C1 segment of cervical spinal cord (tissue), 14 donors: ENCODE results near the gene ATOSA.

Experiments
- DNase-seq, 14 donors: peaks; one replicate each; lab custom pipeline; 2025; lab: John Stamatoyannopoulos, UW

Gene ATOSA

DNA sequence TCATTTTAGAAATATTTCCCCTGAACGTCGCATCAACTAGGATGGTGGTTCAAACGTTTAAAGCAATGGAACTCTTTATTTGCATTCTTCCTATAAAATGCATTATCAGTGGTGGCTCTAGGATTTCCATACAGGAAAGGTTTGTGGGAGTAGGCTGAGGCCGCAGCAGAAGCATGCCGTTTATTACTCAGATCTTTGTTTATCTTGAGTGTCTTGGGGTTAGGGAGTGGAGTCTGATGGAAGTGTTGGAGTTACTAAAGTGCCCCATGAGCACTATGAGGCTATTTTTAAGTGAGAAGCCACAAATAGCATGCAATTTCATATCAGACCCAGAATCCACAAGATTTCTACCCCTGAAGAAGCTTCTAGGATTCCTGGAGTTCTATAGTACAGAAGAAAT, 26.2 kb downstream of the ATOSA start:
- no peak for DNase-seq

DNA sequence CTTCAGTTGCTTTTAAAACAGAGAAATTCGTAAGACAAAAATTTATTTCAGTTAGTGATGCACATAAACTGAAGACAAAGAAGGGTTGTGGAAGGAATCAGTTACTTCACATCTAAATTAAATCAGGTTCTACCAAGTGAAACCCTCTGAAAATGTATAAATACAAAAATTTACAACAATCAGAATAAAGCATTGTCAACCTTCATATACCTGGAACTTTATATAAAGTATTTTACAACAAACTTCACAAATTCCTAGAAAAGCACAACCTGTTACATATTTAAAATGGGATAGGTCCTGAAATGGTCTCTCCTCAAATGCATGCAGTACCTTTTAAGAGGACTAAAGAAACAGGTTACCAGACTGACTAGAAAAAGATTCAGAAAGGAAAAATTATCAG, 26.9 kb downstream of the ATOSA start:
- no peak for DNase-seq

DNA sequence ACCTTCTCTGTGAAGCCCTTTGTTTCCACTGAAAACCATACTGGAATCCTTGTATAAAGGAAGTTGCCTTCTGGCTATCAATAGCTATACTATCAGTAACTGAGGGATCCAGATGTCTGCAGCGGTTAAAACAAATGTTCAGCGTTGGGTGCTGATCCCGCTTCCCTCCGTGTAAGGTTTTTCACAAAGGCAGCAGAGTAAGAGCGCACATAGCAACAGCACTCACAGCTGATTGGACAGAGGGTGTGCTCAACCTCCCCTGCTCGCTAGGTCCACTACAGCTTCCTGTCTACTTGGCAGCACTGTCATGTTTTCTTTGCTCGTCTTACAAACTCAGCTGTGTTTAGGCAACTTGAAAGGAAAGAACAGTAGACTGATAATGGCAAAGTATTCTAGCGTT, 27.3 kb downstream of the ATOSA start:
- DNase-seq = peak in 12 of 14 donors; percentile 24 to 89 (median 52)

DNA sequence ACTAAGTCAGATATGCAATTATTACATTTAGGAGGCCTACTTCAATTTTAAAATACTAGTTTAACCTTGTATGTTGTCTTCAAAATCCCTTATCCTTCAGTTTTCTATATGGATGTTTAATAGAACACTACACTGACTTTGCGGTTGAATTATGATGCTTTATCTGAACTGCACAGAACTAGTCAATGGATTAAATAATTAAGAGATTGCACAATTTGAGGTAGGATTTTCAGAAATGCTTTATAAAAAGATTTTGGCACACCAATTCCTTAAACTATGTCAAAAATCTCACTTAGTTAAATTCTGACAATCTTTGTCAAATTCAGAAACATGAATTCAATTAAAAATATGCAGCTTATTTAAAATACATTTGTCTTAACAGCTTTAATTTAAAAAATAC, 28.1 kb downstream of the ATOSA start:
- DNase-seq = peak in 1 of 14 donors; percentile 32

DNA sequence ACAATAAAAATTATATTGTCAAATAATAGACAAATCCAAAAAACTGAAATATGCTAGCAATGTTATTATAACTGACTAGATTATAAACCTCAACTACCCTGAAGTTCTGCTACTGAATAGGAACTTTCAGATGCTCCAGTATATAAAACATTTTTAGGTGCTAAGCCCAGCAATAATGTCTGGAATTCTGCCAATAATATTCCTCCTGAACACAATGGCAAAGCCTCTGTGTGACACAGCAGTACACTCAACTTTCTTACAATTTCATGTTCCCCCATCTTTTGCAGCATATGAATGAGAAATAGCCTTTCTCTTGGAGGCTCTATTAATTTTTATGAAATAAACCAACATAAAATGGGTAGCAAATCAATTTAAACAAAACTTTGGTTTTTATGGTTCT, 29.5 kb downstream of the ATOSA start:
- DNase-seq = peak in 1 of 14 donors; percentile 21

DNA sequence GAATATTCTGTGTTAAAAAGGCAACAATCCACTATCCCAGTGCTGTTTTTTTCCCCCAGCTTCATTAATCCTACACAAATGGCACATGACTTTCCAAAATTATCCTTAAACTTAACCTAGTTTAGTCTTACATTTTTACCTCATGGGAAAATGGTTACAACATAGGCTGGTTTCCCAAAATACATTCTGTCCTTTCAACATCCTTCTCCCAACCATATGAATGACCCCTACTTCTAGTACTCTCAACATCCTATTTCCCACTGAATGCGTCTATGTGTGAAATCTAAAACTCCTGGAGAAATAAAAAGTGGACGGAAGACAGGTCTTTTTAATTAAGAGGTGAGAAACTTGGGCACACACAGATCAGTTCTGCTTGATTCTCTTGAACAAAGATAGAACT, 33.3 kb downstream of the ATOSA start:
- DNase-seq = no peak

DNA sequence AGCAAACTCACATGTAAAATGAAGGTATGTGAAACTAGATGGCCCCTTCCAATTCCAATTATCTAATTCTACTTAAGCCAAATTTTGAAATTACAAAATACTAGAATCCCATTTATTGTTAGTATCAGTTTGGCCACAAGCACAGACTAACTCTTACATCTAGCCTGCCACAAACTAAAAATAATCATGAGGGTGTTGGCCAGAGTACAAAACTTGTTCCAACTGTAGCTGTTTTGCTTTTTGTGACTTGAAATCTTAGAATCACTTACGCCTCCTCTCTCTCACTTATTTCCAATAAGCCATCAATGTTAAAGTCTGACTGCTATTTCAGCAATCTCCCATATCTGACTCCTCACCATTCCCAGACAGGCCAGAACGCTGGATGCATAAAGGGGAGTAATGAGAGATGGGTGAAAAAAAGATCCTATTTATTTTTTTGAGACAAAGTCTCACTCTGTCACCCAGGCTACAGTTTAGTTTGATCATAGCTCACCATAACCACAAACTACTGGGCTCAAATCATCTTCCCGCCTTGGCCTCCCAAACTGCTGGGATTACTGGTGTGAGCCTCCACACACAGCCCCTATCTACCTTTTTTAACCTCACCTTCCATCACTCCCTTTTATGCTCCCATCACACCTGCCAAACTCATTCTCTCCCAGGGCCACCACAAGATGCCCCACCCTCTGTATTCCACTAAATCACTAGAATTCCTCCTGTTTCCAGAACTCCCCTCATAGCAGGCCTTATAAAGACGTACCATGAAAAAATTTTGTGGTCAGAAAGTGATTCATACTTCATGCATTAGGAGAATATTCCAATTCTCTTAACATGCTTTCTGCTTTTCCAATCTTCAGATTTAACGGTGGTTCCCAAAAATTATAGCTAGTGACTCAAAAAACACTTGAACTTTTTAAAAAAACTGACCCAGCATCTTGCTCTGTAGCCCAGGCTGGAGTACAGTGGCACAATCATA, 36.5 kb downstream of the ATOSA start:
- DNase-seq = no peak

DNA sequence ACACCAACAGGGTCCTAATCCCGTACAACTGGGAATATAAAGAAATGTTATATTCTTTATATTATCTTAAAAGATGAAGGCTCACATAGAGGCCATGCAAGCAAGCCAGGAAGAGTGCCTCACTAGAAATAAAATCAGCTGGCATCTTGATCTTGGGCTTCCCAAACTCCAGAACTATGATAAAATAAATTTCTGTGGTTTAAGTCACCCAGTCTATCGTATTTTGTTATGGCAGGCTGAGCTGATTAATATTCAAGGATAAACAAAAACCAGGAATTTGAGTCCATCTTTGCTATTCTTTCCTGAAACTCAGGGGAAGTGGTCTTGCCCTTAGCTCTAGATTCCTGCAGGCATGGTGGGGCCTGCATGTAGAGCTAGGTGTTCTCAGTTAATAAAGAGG, 42.7 kb downstream of the ATOSA start:
- no peak for DNase-seq

DNA sequence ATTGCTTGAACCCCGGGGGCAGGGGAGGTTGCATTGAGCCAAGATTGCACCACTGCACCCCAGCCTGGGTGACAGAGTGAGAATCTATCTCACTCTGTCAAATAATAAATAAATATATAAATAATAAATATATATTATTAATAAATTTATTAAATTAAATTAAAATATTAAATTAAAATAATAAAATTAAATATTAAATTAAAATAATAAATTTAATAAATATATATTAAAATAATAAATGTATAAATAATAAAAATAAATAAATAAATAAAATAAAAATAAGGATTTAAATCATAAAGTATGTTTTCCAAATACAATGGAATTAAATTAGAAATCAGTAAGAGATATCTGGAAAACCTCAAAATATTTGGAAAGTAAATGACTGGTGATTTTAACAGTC, 43.3 kb downstream of the ATOSA start:
- DNase-seq = no peak
